Left renal cortex interstitium (tissue), 4 donors: ENCODE measurements around the gene NOL4L. TPM values are rescaled to one million over a fixed set of nuclear protein-coding genes. Genes with fewer than 3 reads are reported as not detected.

Experiments
- DNase-seq, 4 donors: peaks; one replicate each; pipeline ENCODE4 v3.0.0-alpha.2; 2013; ENCODE audit warnings: low read depth in 4 of 4, low spot score in 2 of 4, missing footprints in 1 of 4
- polyA plus RNA-seq, 4 donors: library from polyadenylated mRNA; unstranded; fragments of 120-200 nt; gene quantifications; one replicate each; pipeline ENCODE4 v1.2.1, GENCODE V29; 2013; ENCODE audit not compliant: insufficient read length in 4 of 4

NOL4L gene, protein sequence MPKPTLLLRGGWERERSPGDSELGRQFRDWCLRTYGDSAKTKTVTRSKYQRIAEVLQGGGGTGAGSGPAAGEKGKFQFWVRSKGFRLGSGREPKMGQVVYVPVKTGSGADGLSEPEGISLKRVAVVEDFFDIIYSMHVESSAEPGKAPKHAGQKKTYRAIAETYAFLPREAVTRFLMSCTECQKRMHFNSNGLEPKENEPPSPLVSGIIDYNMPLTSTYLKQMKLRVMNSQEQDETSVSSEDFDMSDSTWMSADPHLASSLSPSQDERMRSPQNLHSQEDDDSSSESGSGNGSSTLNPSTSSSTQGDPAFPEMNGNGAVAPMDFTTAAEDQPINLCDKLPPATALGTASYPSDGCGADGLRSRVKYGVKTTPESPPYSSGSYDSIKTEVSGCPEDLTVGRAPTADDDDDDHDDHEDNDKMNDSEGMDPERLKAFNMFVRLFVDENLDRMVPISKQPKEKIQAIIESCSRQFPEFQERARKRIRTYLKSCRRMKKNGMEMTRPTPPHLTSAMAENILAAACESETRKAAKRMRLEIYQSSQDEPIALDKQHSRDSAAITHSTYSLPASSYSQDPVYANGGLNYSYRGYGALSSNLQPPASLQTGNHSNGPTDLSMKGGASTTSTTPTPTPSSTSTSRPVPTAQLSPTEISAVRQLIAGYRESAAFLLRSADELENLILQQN
- polyA plus RNA-seq, result 10 to 100 TPM; 42.5 to 67.9 (median 55.9) TPM

DNA sequence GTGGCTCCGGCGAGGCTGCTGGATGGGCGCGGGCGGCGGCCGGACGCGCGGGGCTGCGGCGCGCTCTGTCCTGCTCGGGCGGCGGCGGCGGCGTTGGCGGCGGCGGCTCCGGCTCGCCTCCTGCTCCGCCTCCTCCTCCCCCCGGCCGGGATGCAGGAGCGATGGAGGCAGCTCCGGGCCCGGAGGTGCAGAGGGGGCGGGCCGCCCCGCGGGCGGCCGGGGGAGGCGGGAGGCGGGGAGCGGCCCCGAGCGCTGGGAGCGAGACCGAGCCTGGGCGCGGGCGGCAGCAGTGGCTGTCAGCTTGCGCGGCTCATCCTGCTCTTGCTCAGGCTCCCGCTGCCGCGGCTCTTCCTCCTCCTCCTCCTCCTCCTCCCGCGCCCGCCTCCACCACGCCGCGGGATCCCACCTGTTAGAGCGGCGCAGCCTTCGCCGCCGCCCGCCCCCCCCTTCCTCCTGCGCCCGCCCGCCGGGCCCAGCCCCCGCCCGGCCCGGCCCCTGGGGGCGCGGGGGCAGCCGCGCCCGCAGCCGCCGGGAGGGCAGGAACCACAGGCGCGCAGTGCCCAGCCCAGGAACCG, at the start of gene NOL4L:
TSS of gene NOL4L (minus strand) at position 323 of the 575 bp plus-strand sequence. CDS start 443 bp downstream, outside the sequence.
- DNase-seq, result no peak

DNA sequence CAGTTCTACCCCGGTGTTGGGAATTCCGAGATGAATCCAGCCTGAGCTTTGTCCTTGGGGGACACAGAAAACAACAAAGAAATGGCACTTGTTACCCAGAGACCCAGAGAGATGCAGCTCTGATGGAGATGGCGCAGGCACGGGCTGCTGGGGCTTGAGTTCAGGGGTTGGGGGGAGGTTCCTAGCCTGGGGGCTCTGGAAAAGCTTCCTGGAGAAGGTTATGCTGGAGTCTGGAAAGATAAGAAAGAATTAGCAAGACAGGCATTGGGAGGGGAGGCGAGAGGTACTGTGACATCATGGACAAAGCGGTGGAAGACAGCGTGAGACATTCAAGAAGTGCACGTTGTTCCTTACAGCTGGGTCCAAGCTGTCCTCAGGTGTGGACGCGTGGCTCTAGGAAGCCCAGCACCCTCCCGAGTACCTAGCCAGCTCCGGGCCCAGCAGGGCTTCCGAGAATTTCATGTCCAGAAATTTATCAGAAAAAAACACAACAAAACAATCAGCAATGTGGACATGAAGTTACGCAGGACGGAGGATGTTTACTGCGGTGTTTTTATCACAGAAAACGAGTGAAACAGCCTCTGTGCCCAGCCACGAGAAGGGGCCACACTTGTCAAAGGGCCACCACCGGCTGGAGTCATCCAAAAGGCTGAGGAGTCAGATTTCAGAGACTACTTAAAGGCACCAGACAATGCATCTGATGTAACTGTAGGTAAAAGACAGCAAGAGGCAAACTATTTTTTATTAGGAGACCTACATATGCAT, 49.1 kb upstream of the NOL4L start:
- no peak for DNase-seq

DNA sequence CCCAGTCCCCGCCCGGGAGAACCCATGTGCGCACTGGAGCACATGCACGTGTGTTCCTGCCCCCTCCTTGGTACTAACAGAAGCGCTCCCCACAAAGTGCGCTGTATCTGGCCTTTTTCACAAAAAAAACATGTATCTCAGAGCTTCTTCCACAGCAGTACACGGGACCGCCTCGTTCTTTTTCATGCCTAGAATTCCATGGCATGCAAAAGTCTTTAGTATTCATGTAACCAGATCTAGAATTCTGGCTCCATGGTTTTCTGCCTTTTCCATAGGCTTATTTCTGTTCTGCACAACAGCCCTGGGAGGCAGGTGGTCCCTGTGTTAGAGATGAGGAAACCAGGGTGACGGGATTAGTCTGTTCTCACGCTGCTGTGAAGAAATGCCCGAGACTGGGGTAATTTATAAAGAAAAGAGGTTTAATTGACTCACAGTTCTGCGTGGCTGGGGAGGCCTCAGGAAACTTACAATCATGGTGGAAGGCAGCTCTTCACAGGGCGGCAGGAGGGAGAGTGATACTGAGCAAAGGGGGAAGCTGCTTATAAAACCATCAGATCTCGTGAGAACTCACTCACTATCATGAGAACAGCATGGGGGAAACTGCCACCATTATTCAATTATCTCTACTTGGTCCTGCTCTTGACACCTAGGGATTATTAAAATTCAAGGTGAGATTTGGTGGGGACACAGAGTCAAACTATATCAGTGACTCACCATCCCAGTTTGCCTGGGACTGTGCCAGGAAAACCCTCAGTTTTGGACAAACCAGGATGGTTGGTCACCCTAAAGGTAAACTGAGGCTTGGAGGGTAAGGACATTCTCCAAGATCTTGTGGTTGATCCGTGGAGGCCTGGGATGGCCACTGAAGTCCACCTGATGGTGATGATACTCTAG, 47.6 kb upstream of the NOL4L start:
- DNase-seq, result no peak

DNA sequence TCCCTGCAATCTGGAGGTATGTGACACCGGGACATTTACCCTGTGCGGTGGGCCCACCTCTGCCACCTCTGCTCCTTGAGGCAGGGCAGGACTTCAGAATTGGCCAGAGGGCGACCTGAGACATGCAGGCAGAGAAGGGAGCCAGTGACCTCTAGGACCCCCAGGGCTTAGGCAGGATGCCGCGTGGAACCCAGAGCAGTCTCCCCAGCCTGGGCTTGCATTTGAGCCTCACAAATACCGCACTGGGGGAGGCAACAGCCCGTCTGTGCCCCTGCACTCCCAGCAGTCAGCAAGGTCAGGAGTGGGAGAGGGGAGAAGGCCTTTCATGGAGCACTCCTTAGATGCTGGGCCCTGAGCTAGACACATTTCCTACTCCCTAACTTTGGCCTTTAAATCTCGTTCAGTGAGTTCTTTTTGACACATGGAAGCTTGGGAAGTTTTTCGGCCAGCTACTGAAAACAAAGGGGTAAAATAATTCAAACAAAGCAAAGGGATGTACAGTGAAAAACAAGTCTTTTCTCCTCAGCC, 46.9 kb upstream of the NOL4L start:
- DNase-seq, result no peak

DNA sequence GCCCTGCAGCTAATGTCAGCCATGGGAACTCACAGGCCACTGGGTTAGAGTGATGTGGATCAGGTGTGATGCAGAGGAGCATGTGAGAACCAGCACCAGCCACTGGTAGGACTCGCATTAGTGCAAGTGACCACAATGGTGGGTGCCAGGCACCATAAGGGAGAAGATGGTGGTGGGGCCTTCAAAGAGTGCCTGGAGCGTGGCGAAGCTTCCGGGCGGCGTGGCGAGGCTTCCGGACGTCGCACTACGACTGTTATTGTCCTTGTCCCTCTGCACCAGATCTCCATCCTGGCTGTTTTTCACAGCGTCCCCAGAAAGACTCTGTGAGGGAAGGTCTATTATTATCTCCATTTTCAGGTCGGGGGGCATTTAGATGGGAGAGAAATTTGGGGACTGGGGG, 44.7 kb upstream of the NOL4L start:
- no peak for DNase-seq

DNA sequence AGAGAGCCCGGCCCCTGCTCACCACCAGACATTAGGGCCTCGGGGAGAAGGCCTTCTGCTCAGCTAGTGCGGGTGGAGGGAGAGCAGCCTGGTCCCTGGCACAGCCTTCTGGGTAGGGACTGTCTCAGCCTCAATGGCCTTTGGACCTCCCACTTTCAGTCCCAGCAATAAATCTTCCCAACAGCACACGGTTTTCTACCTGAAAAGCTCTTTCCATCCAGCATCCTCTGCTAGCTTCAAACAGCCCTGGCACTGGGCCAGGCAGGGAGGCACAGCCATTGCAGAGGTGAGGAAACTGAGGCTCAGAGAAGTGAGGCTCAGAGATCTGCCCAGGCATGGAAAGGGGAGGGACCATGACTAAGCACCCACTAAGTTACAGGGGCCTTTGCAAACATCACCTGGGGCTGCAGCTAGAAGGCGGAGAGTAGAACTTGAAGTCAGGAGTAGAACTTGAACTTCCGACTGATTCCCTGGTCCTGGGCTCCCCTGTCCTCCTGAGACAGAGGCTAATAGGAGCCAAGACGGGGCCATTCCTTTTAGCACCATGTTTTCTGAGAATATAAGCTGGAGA, 43.9 kb upstream of the NOL4L start:
- DNase-seq, result no peak

DNA sequence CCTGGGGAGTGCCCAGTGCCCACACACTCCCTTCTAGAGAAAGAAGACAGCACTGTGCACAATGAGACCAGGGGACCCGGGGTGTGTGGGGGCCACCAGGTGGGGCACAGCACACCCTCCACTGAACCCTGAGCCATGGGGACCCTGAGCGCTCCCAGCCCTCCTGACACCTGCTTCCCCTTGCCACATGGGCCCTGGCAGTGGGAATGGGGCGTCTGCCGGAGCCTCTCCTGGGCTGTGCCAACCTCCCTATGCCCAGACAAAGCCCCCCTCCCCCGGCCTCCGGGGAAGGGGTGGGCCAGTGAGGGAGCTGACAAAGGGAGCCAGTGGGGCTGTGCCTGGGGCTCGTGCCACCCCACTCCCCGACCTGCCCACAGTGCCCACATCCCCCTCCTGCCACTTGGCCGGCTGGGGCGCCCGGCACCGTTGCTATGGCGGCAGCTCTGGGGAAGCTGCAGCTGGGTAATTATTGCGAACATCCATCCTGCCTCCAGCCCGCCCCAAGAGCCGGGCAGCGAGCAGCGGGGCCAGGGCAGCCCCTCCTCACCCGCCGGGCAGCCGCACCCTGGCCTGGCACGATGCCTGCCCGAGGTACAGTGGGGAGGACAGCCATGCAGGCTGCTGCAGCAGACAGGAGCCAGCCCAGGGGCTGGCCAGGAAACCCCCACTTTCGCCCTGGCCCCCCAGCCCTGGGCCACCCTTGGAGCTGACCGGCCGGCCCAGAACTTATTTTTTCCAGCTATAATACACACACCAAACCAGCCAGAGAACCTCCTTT, 41.9 kb upstream of the NOL4L start:
- no peak for DNase-seq

DNA sequence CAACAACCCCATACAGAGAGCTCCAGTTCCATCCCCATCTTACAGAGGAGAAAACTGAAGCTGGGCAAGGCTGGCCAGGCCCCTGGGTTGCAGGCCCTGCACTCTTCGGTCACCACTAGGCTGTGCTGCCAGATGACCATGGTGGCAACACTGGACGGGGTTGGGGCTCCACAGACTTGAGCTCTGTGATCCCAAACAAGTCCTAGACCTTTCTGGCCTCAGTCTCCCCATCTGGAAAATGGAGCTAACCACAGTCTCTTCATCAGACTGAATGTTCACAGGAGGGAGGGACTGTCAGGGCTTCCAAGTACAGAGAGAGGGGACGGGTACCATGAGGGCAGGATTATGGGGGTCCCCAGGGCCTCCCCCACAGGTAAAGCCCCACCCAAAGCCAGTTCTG, 41.3 kb upstream of the NOL4L start:
- no peak for DNase-seq

DNA sequence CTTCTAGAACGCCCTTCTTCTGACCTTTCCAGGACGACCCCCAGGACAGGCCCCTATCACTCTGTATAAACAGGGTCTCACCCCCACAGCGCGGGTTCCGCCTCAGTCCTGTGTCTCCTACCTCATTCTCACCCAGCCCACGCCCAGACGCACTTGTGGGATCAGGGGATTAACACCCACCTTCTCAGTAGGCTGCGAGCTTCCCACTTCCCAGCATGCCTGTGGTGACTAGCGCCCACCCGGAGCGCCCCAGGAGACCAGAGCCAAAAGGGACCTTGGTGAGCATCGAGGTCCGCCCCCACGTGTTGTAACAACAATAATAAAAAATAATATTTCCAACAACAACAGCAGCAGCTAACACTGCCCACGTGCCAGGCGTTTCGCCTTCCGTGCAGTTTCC, 40.9 kb upstream of the NOL4L start:
- no peak for DNase-seq

DNA sequence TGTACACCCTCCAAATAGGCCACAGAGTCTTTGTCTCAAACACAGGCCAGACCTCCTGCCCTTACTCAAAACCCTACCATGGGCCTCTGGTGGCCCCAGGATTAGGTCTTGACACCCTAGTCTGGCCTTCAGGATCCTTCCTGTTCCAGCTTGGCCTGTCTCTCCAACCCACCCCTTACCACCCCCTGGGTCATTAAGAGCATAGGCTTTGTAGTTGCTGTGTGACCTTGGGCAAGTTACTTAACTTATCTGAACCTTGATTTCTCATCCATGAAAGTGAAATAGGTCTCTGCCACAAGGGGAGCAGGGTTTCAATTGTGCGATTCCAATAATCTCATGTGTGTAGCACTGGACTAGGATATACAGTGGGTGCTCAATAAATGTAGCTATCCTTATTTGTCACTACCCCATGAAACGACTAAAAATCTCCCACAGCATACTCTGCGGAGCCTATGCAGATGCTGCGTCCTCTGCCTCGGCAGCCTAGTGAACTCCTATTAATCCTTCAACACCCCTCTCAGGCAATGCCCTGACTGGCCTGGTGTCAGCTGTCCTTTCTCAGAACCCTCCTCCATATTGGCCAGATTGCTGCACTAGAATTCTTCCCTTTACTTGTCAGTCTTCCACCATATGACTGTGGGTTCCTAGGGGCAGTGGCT, 39.7 kb upstream of the NOL4L start:
- no peak for DNase-seq

DNA sequence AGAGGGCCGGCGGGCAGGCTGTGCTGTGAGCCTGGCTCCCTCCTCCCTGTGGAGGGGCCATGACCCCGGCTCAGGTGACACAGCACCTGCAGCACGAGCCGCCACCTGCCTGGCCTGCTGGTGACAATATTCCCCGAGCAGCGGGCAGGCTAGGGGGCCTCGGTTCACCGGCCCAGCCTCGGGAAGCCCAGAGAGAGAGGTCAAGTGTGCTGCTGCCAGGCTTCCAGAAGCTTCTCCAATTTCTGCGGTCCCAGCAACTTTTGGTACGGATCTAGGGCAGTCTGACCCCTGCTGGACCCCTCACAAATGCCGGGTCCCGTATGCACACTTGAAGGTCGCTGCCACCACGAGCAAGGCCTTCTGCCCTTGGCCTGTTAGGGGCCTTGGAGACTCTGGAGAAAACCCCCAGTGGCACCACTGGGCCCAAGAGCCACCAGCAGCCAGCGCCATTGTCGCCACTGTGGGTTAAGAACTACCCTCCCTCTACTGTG, 38.6 kb upstream of the NOL4L start:
- DNase-seq, result no peak

DNA sequence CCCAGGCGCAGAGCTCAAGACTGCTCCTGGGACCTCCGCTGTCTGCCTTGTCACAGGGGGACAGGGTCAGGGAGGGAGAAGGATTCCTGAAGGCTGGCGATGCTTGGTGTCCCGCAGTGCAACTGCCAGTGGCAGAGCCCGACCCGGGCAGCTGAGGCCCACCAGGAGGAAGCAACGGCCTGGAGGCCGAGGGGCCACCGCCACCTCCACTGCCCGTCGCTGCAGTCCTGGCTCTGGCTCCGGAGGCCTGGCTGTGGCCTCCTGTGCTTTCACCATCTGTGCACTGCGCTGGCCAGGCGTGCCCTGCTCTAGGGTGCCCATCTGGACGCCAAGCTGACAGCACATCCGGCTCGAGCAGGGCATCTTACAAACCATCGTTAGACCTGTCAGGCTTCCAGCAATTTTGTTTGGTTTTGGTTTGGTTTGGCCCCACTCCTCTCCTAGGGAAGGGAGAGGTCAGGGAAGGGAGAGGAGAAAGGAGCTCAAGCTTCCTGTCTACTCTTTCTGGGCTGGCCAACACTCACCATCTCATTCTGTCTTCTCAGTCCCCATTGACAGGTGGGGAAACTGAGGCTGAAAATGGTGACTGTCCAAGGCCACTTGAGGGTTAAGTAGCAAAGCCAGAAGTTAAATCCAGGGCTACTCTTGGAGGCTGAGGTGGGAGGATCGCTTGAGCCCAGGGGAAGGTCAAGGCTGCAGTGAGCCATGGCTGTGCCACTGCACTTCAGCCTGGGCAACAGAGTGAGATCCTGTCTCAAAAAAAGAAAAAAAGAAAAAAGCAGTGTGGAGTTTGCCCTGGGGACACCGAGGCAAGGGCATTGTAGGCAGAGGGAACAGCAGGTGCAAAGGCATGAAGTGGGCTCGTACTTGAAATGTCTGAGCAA, 37.7 kb upstream of the NOL4L start:
- no peak for DNase-seq

DNA sequence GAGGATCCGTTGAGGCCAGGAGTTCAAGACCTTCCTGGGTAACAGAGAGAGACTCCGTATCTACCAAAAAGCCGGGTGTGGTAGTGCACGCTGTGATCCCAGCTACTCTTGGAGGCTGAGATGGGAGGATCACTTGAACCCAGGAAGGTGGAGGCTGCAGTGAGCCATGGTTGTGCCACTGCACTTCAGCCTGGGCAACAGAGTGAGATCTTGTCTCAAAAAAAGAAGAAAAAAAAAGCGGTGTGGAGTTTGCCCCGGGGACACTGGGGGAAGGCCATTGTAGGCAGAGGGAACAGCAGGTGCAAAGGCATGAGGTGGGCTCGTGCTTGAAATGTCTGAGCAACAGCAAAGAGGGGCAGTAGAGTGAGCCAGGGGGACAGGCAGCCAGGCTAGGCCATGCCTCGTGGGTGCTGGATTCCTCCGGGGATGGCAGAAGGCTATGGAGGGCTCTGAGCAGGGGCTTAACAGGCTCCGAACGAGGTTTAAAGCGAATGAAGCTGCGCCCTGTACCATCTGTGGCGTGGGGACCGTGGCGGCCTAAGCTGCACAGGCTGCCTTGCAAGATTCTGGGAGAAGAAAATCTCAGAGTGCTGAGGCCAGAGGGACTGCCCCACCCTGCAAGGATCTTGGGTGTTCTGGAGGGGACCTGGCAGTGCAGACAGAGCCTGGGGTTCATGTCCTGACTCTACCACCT, 36.9 kb upstream of the NOL4L start:
- no peak for DNase-seq

DNA sequence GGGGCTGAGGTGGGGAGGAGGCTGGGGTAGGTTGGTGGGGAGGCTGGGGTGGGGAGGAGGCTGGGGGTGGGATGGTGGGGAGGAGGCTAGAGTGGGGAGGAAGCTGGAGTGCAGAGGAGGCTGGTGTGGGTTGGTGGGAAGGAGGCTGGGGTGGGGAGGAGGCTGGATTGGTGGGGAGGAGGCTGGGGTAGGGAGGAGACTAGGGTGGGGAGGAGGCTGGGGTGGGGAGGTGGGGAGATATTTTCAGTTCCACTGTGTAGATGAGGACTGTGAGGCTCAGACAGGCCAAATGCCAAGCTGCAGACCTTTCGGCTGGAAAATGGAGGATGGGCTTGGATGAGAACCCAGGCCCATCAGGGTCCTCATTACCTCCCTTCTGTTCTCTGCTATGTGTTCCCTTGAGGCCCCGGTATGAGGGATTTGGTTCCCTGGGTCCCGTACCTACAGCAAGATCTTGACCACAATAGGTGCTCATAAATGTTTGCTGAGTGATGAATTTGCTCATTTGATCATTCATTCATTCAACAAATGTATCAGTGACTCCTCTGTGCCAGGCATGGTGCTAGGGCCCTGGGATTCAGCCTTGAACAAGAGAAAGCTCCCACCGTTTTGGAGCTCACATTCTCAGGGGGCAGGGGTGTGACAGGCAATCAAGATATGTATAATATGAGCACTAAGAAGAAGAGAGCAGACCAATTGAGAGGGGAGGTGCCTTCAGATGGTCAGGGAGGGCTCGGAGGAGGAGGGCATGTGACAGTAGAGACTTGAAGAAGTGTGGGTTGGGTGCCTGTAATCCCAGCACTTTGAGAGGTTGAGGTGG, 36.1 kb upstream of the NOL4L start:
- no peak for DNase-seq

DNA sequence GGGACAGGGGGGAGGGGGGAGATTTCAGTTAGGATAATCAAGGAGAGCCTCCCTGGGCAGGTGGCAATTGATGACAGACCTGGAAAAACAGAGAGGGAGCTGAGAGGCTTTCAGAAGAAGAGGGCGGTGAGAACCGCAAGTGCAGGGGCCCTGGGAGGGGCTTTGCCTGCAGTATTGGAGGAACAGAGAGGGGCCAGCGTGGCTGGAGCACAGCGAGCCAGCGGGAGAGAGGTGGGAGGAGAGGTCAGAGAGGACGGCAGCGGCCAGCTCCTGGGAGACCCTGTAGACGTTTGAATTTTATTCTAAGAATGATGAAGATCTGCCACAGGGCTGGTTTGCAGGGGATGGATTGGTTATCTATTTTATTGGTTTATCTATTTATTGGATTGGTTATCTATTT, 34.5 kb upstream of the NOL4L start:
- no peak for DNase-seq

DNA sequence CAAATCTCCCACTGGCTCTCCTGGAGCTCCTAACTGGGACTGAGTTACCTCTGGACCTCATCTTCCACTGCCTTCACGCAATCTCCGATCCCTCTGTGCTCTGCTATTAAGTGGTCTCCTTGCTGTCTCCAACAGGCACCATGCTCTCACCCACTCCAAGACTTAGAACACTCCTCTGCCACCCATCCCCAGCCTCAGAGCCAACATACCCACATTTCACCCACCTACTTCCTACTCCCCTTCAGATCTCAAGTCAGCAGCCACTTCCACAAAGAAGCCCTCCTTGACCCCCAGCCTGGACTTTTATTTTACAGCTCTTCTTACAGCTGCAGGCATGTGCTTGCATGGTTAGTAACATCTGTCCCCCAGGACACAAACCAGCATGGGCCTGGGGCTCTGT, 29.6 kb upstream of the NOL4L start:
- no peak for DNase-seq
